PC-9 (cell line): Measurements from ENCODE around the gene EEPD1. TPM values are rescaled to one million over a fixed set of nuclear protein-coding genes. Genes with fewer than 3 reads are reported as not detected.

ENCODE experiments used
- BruUV-seq: library from RNA; stranded (reverse); fragments of 400-500 nt; replicated peaks from 2 replicates; lab custom pipeline; 2021; lab: Mats Ljungman, UMichigan
- CTCF ChIA-PET: fragments of 300-600 bp; sonication (Branson Sonifier 250); formaldehyde crosslinking; loops from one replicate; lab custom pipeline; 2022; ENCODE audit warnings: antibody characterized with exemption; lab: Charles Lee
- POLR2A ChIA-PET: fragments of 300-600 bp; sonication (Branson Sonifier 250); formaldehyde crosslinking; loops from one replicate; lab custom pipeline; 2022; ENCODE audit warnings: antibody characterized with exemption; ENCODE audit not compliant: unreplicated experiment; lab: Charles Lee
- DNase-seq, 2 experiments: peaks; one replicate each; pipeline versions ENCODE4 v3.0.0 to v3.0.0-alpha.2; 2015 to 2022; ENCODE audit warnings: mixed read lengths in 1 of 2
- H2AFZ ChIP-seq: fragments of 200-600 bp; sonication (generic); 2 replicates; pipeline ENCODE4 v1.8.1; 2017; ENCODE audit warnings: antibody characterized with exemption
- H3F3A ChIP-seq: fragments of 200-600 bp; sonication (generic); 2 replicates; pipeline ENCODE4 v1.8.1; 2017; ENCODE audit warnings: antibody characterized with exemption, mild to moderate bottlenecking, low read depth; ENCODE audit not compliant: insufficient read depth
- H3K27ac ChIP-seq: fragments of 200-600 bp; sonication (generic); 2 replicates; pipeline ENCODE4 v1.6.1; 2016; ENCODE audit warnings: mixed run types
- H3K27me3 ChIP-seq: fragments of 200-600 bp; sonication (generic); 2 replicates; pipeline ENCODE4 v1.6.1; 2016; ENCODE audit warnings: low read depth, mixed run types; ENCODE audit not compliant: insufficient read depth
- H3K36me3 ChIP-seq: fragments of 200-600 bp; sonication (generic); 2 replicates; pipeline ENCODE4 v1.6.1; 2016; ENCODE audit warnings: low read depth, mixed run types
- H3K4me1 ChIP-seq: fragments of 200-600 bp; sonication (generic); replicated peaks from 2 replicates; pipeline ENCODE4 v1.6.1; 2016; ENCODE audit warnings: mixed run types; ENCODE audit not compliant: insufficient read depth
- H3K4me2 ChIP-seq: fragments of 200-600 bp; sonication (generic); 2 replicates; pipeline ENCODE4 v1.6.1; 2017; ENCODE audit warnings: mixed run types
- H3K4me3 ChIP-seq: fragments of 200-600 bp; sonication (generic); 2 replicates; pipeline ENCODE4 v1.6.1; 2016; ENCODE audit warnings: mixed run types
- H3K79me2 ChIP-seq: fragments of 200-600 bp; sonication (generic); 2 replicates; pipeline ENCODE4 v1.6.1; 2017; ENCODE audit warnings: low read depth, mixed run types
- H3K9me2 ChIP-seq: fragments of 200-600 bp; sonication (generic); 2 replicates; pipeline ENCODE4 v1.8.1; 2017; ENCODE audit warnings: mild to moderate bottlenecking; ENCODE audit not compliant: insufficient read depth
- H3K9me3 ChIP-seq: fragments of 200-600 bp; sonication (generic); 2 replicates; pipeline ENCODE4 v1.8.1; 2016; ENCODE audit warnings: low read depth; ENCODE audit not compliant: insufficient read depth
- H4K20me1 ChIP-seq: fragments of 200-600 bp; sonication (generic); 2 replicates; pipeline ENCODE4 v1.8.1; 2017; ENCODE audit not compliant: insufficient read depth
- EZH2 ChIP-seq: fragments of 200-600 bp; sonication (generic); IDR thresholded peaks from 2 replicates; pipeline ENCODE4 v1.8.0; 2017; ENCODE audit warnings: antibody characterized with exemption, low read depth
- intact Hi-C: fragments of 100-400 bp; cut with micrococcal nuclease; formaldehyde crosslinking; loops from one replicate; pipeline ENCODE4 v1.10.0; 2022; ENCODE audit not compliant: unreplicated experiment
- total RNA-seq: library from RNA; stranded (reverse); gene quantifications from 2 replicates; pipeline ENCODE4 v1.2.3, GENCODE V29; 2021
- TF ChIP-seq, protein P1 (sequence below): fragments of 200-600 bp; sonication (generic); conservative IDR thresholded peaks from 2 replicates; pipeline ENCODE4 v1.6.1; 2017; ENCODE audit warnings: mixed run types, antibody characterized with exemption, mild to moderate bottlenecking, moderate library complexity

EEPD1 gene
- total RNA-seq, 1 experiment from 2014 or later: 6.0 TPM

DNA sequence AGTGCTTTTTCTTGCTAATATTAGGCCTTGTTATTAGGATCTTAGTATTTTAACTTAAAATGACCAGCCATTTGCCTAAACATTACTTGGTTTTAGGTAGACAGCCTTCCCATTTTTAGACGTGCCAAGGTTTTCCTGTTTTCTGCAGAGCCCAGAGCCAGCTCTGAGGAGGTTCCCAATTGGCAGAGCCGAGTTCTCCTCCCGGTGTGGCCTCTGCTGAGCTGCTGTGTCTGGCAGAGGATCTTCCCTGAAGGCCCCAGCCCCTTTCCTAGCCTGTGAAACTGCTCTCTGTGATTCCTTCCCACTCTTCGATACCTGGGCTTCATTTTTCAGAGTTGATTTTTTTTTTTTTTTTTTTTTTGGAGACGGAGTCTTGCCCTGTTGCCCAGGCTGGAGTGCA lies 91.4 kb downstream of the EEPD1 start:
- Histone ChIP-seq H3K4me2 (no peak overlapping the region), H3K4me1 (no peaks in the 10 kb centered on the region), H3K9me3 (no peaks in the 10 kb centered on the region), H3K36me3 (no peaks in the 10 kb centered on the region), H3F3A (no peaks in the 10 kb centered on the region), H3K27ac (no peak overlapping the region), H3K79me2 (no peaks in the 10 kb centered on the region), H4K20me1 (no peaks in the 10 kb centered on the region), H3K27me3 (no peaks in the 10 kb centered on the region), H3K4me3 (no peak overlapping the region), H3K9me2 (no peaks in the 10 kb centered on the region), H2AFZ (no peak overlapping the region)
- no peak for DNase-seq
- intact Hi-C loops: no loop called here
- CTCF ChIA-PET: no interaction called here
- no peak for TF ChIP-seq EZH2
- TF ChIP-seq, protein P1, sequence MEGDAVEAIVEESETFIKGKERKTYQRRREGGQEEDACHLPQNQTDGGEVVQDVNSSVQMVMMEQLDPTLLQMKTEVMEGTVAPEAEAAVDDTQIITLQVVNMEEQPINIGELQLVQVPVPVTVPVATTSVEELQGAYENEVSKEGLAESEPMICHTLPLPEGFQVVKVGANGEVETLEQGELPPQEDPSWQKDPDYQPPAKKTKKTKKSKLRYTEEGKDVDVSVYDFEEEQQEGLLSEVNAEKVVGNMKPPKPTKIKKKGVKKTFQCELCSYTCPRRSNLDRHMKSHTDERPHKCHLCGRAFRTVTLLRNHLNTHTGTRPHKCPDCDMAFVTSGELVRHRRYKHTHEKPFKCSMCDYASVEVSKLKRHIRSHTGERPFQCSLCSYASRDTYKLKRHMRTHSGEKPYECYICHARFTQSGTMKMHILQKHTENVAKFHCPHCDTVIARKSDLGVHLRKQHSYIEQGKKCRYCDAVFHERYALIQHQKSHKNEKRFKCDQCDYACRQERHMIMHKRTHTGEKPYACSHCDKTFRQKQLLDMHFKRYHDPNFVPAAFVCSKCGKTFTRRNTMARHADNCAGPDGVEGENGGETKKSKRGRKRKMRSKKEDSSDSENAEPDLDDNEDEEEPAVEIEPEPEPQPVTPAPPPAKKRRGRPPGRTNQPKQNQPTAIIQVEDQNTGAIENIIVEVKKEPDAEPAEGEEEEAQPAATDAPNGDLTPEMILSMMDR: no peak
- POLR2A ChIA-PET: no interaction called here
- BruUV-seq: no TSS peak

DNA sequence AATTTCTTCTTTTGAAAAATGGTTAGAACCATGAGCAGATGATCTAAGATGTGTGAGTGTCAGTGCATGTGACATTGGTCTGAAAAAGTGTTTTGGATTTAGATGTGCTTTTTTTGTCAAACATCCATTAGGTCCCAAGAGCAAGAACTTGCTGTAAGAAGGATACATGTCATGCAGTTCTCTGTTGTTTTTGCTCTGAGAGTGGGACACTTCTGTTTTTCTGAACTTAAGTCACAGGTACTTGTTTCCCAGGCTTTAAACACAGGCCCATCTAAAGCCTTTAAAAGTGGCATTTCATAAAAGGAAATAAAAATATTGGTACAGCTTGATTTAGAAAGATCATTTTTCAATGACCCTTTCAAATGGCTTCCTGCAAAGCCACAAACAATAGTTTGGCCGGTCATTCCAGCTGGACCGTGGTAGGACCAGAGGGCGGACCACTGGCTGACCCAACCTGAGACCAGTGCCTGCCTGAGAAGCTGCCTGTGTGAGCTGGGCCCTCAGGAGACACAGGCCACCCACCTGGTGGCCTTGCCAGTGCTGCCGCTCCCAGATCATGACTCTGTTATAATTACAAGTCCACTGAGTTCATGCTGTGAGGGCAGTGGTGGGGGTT lies 92.7 kb downstream of the EEPD1 start:
- BruUV-seq: no TSS peak
- POLR2A ChIA-PET: no interaction called here
- Histone ChIP-seq H2AFZ (no peak overlapping the region), H3K9me3 (no peaks in the 10 kb centered on the region), H3K79me2 (no peaks in the 10 kb centered on the region), H3K27ac (no peak overlapping the region), H3K4me2 (no peak overlapping the region), H3K4me3 (no peak overlapping the region), H3K27me3 (no peaks in the 10 kb centered on the region), H4K20me1 (no peaks in the 10 kb centered on the region), H3K4me1 (no peaks in the 10 kb centered on the region), H3K9me2 (no peaks in the 10 kb centered on the region), H3K36me3 (no peaks in the 10 kb centered on the region), H3F3A (no peaks in the 10 kb centered on the region)
- intact Hi-C loops: no loop called here
- CTCF ChIA-PET: no interaction called here
- TF ChIP-seq, protein P1: no peak
- no peak for TF ChIP-seq EZH2
- no peak for DNase-seq

DNA sequence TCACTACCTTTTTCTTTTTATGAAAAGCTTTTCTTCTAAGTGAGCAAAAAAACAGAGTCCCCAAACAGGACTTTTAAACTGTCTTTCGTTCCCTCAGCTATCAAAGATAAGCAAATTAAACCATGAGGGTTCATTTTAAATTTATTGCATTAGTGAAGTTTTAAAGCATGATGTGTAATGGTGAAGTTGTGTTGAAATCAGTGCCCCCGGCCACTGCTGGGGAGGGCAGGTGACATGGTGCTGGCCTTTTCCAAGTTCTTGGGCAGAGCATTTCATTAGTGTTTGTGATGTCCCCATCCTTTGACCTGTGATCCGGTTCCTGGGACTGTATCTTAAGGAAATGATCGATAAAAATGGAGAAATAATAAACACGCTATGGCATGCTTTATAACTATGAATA lies 96.0 kb downstream of the EEPD1 start:
- Histone ChIP-seq H3K36me3 (no peaks in the 10 kb centered on the region), H3K27me3 (no peaks in the 10 kb centered on the region), H3F3A (peaks cover 8% of the 10 kb centered on the region; the same call in 1 of the 2 replicates), H3K79me2 (no peaks in the 10 kb centered on the region), H3K9me2 (no peaks in the 10 kb centered on the region), H3K4me1 (no peaks in the 10 kb centered on the region), H3K4me3 (no peak overlapping the region), H2AFZ (no peak overlapping the region), H3K27ac (no peak overlapping the region), H4K20me1 (no peaks in the 10 kb centered on the region), H3K4me2 (no peak overlapping the region), H3K9me3 (peaks cover 10% of the 10 kb centered on the region)
- no TSS peak for BruUV-seq
- no peak for TF ChIP-seq EZH2
- TF ChIP-seq, protein P1: no peak
- ChIA-PET POLR2A (no interaction called here), CTCF (interaction anchor here (0.6 kb wide), 2 partner anchors 14 to 117 kb away, joined by 3 read pairs; no protein-coding TSS in a partner anchor)
- no peak for DNase-seq
- intact Hi-C loops: no loop called here
